ENCODE data around the gene MRTFB.

DNA sequence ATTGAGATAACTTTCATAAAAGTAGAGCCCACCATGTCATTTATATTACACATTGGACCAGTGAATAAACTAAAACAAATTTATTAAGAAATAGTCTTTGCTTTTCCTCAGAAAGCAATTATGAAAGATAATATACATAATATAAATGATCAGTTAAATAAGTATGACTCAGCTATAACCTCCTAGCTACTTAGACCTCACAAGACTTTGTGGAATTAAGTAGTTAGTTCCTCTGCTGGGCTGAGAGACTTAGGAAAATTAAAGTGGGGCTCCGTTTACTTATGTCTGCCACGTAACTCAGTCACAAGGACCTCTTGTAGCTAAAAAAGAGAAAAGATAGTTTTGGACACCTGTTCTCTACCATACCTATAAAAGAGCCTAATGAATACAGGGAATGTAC, 76.9 kb downstream of the MRTFB start:
- TF ChIP-seq POLR2A (IDR thresholded peaks at IDR 0.05) = no peak
- TF ChIP-seq, protein P1, sequence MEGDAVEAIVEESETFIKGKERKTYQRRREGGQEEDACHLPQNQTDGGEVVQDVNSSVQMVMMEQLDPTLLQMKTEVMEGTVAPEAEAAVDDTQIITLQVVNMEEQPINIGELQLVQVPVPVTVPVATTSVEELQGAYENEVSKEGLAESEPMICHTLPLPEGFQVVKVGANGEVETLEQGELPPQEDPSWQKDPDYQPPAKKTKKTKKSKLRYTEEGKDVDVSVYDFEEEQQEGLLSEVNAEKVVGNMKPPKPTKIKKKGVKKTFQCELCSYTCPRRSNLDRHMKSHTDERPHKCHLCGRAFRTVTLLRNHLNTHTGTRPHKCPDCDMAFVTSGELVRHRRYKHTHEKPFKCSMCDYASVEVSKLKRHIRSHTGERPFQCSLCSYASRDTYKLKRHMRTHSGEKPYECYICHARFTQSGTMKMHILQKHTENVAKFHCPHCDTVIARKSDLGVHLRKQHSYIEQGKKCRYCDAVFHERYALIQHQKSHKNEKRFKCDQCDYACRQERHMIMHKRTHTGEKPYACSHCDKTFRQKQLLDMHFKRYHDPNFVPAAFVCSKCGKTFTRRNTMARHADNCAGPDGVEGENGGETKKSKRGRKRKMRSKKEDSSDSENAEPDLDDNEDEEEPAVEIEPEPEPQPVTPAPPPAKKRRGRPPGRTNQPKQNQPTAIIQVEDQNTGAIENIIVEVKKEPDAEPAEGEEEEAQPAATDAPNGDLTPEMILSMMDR (IDR thresholded peaks at IDR 0.05) = no peak
